ENCODE data around the gene ID4.

GRCh38 chr6:19831358-19831757 lies 5.8 kb upstream of the ID4 start:
- TF ChIP-seq GATA2 (IDR thresholded peaks at IDR 0.05; ENCODE audit: low read depth, low read length): no peak
- TF ChIP-seq GATA3 (IDR thresholded peaks at IDR 0.05; ENCODE audit: low read depth, low read length): no peak

Data from SH-SY5Y (cell line).